Measurements from ENCODE around the gene OVAAL.
"Not testable (repeated sequence)": the region's sequence is repeated elsewhere in the genome, so short reads cannot be mapped to it uniquely, and the experiment has no call there.

The OVAAL gene

GRCh38 chr1:180540697-180541594 lies 17.8 kb upstream of the OVAAL start:
- no peak for DNase-seq (ENCODE audit: low read depth in 2 of 2)

GRCh38 chr1:180542113-180542837 lies 16.5 kb upstream of the OVAAL start:
- DNase-seq (ENCODE audit: low read depth in 2 of 2), result no peak

DNA sequence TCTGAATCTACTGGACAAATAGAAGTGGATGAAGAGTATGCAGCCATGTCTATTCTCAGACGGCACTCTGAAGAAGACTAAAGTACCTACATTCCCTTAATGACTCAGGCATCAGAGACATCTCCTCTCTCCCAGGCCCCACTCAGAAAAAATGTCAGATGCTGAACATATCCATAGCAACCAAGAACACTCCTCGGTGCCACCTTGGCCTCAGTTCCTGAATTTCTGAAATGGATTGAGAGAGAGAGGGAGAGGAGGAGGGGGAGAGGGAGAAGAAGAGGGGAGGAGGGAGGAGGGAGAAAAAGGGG lies 16.0 kb upstream of the OVAAL start:
- no peak for DNase-seq (ENCODE audit: low read depth in 2 of 2)

DNA sequence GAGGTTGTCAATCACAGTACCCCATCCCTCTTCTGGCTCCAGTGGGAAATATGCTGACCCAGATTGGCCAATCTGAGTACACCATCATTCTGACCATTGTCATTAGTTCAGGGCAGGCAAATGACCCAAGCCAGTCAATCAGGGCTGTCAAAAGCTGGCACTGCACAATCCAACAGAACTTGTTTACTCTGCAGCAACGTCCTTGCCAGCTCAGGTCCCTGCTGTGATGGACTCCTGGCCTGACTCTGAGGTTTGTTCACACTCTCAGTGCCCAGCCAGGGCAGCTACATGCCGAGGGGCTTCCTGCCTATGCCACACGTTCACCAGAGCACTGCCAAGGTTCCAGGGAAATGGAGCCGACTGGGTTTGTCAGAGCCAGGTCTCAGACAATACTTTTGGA lies 14.7 kb upstream of the OVAAL start:
- no peak for DNase-seq (ENCODE audit: low read depth in 2 of 2)

GRCh38 chr1:180545991-180546390 lies 12.8 kb upstream of the OVAAL start:
- no peak for DNase-seq (ENCODE audit: low read depth in 2 of 2)

GRCh38 chr1:180548686-180549317 lies 10.0 kb upstream of the OVAAL start:
- no peak for DNase-seq (ENCODE audit: low read depth in 2 of 2)

DNA sequence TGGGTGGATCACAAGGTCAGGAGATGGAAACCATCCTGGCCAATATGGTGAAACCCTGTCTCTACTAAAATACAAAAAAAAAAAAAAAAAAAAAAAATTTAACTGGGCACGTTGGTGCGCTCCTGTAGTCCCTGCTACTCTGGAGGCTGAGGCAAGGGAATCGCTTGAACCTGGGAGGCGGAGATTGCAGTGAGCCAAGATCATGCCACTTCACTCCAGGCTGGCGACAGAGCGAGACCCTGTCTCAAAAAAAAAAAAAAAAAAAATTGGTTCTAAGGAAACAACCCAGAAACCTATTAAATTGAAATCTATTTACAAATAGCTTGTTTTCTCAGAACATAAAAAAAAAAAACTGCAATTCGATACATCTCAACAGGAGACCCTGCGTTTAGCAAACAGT lies 9.0 kb upstream of the OVAAL start:
- not testable (repeated sequence) for DNase-seq (ENCODE audit: low read depth in 2 of 2)

GRCh38 chr1:180550241-180550640 lies 8.5 kb upstream of the OVAAL start:
- DNase-seq (ENCODE audit: low read depth in 2 of 2), result no peak

DNA sequence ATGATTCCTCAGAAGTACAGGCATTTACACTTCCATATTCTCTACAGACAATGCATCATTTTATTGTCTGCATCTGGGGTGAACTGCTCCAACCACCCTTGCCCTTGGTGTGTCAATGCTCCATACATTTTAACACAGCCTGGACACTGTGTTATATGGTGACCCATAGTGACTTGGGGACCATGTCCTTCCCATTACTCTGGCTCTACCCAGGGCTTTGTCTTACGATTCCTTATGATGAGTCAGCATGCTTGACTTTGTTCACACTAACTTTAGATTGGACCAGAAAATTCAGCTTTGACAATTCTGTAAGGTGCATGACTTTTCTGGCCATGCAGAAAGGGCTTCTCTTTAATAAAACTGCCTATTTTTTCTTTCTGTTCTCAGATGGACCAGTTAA lies 6.8 kb upstream of the OVAAL start:
- no peak for DNase-seq (ENCODE audit: low read depth in 2 of 2)

GRCh38 chr1:180553046-180553445 lies 5.7 kb upstream of the OVAAL start:
- DNase-seq (ENCODE audit: low read depth in 2 of 2), result not testable (repeated sequence)

DNA sequence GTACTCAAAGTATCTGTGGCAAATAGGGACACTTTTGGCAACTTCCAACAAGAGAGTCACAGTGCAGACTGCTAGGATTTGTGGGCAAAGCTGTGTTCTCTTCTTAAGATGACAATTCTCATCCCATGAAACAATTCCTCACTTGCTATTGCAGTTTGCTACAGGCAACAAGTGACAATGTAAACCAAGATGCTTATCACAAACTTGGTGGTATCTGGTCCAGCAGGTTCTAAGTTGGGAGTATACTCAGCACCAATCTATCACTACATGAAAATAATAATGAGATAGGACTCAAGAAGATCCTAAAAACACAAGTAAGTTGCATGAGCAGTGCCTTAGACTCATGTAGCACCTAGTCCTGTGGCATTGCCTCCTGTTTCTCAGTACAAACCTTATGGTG lies 3.4 kb upstream of the OVAAL start:
- no peak for DNase-seq (ENCODE audit: low read depth in 2 of 2)

- no peak for DNase-seq (ENCODE audit: low read depth in 2 of 2)
Measured at GRCh38 chr1:180560200-180560867, 1.6 kb downstream of the OVAAL start.

- DNase-seq (ENCODE audit: low read depth in 2 of 2), result no peak
Measured at GRCh38 chr1:180560868-180561600, 2.3 kb downstream of the OVAAL start.

DNA sequence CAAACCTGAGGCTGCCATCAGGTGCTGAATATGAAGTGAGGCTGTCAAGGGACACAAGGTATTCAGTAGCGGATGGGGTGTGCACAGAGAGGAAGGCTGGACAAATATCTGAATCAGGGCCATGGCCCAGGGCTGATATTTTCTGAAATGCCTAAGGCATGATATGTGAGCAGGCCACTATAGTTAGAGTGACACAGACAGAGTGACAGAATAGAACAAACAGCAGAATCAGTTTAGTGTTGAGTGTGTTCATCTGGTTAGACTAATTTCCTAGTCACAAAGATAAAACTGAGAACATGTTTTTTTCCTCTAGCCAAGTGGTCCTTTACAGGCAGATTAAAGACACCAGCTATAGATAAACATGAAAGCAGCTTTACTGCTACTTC lies 3.9 kb downstream of the OVAAL start:
- no peak for DNase-seq (ENCODE audit: low read depth in 2 of 2)

DNA sequence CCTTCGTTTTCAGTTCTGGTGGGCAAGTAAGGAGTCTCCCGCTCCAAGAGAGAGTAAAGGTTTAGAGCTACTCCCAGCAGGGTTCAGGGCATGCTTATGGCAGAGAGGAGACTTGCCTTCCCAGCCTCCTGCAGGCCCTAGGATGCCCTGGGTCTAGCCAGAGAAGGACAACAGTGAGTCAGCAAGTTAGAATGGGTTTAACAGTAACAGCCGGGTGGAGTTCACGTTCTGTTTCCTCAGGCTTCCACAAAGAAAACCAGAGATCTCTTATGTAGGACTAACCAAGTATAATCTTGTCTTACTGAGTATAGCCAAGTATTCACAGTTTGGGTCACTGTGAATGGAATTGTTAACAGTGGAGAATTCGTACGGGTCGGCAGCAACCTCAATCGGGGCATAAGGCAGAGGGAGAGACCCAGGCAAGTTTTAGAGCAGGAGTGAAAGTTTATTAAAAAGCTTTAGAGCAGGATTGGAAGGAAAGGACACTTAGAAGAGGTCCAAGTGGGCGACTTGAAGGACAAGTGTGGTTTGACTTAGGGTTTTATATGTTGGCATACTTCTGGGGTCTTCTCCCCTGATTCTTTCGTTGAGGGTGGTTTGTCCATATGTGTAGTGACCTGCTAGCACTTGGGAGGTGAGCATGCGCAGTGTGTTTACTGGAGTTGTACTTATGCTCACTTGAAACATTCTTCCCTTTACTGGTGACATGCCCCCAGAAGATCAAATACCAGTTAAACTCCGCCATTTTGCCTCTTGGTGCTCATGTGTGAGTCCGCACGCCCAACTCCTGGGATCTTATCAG lies 4.5 kb downstream of the OVAAL start:
- DNase-seq (ENCODE audit: low read depth in 2 of 2), result no peak

DNA sequence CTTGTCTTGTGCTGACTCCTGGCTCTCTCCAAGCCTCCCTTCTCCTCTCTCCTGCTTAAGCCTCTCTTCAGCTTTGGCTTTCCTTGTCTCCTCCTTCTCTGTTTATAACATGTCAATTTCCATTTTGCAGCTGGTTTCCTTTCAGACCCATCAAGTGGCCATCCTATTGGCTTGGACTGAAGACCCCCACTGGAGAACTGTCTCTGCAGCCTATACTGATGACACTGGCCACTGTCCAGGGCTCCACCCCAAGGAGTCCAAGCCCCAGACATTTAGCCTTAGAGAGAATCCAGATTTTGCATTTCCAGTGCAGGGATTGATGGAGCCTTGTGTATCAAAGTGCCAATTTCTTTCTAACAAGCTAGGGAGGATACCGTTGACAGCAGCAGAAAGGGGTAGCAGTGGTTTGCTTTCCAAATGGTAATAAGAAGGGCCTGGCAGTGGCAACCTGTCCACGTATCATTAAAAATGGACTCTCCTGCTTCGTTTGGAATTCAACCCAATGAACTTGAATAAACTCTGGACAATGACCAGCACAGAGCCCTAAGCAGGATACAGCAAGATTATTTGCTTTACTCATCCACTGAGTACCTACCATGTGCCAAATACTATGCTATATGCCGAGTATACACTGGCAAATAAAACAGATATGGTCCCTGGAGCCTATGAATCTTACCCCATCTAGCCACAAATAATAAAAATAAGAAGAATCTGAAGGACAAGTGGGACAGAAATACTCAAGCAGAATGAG lies 6.5 kb downstream of the OVAAL start:
- no peak for DNase-seq (ENCODE audit: low read depth in 2 of 2)

- DNase-seq (ENCODE audit: low read depth in 2 of 2), result no peak
Measured at GRCh38 chr1:180566026-180566425, 7.3 kb downstream of the OVAAL start.

DNA sequence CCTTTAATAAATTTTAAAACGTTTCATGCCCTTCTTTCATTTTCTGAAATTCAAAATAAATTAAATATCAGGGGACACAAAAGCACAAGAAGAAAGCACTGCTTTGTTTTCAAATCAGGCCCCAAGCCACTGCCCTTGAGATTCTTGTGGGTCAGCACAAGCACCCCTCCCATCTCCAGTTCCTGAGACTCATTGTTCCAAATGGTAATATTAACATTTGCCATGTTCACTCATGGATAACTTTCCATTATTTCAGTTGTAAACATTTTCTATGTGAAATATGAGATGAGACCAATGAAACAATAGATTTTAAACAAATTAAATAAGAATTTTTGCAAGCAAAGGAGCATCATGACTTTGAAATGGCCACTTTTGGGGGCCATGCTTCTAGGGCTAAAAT lies 7.7 kb downstream of the OVAAL start:
- DNase-seq (ENCODE audit: low read depth in 2 of 2), result no peak

GRCh38 chr1:180567654-180568053 lies 8.9 kb downstream of the OVAAL start:
- no peak for DNase-seq (ENCODE audit: low read depth in 2 of 2)

DNA sequence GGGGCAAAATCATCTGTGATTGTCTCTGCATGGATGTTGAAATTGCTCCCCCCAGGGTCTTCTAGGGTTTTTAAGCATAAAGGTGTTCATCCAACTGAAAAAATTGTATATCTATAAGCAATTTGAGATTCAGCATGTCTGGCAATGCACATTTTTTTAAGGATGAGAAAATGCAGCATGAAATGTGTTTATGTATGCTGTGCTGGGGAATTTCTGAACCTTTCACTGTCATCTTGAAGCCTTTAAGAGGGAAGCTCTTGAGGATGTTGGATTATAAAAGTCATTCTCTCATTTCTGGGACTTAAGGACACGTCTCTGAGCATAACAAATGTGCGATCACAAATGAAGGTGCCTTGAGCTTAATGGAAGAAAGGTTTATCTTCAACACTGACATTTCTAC lies 9.4 kb downstream of the OVAAL start:
- DNase-seq (ENCODE audit: low read depth in 2 of 2), result no peak

Measured in stimulated activated CD4-positive, alpha-beta T cell treated with anti-CD3 and anti-CD28 coated beads, Interleukin-1b, Interleukin-23, amount 100 ng/mL, for 1 hour (primary cell).